ENCODE results near the gene S100A2. TPM values are rescaled to one million over a fixed set of nuclear protein-coding genes. Genes with fewer than 3 reads are reported as not detected.
"Not testable (repeated sequence)": the region's sequence is repeated elsewhere in the genome, so short reads cannot be mapped to it uniquely, and the experiment has no call there.

The S100A2 gene
- total and polyA plus RNA-seq, 2 of the 8 experiments (the other 6 are each of a cell fraction or from before 2014, with no cell fraction given) = 0.86 TPM; not detected in 1

DNA sequence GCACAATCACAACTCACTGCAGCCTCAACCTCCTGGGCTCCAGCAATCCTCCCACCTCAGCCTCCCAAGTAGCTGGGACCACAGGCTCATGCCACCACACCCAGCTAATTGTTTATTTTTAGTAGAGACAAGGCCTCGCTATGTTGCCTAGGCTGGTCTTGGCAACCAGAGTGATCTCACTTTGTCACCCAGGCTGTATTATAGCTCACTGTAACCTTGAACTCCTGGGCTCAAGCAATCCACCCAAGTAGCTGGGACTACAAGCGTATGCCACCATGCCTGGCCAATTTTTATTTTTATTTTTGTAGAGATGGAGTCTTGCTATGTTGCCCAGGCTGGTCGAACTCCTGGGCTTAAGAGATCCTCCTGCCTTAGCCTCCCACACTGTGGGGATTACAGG is 3.6 kb downstream of the S100A2 start:
- not testable (repeated sequence) for H3K4me2 ChIP-seq (ENCODE audit: insufficient read depth in 1 of 2, low read depth in 2 of 2, low read length in 2 of 2); H3K14ac ChIP-seq (ENCODE audit: insufficient read length); H2AK5ac ChIP-seq (ENCODE audit: low read depth, low read length); H3K36me3 ChIP-seq (ENCODE audit: control insufficient read depth in 2 of 4, insufficient read depth in 4 of 4, low read length in 3 of 4); H2BK5ac ChIP-seq (ENCODE audit: low read depth, low read length); H3K18ac ChIP-seq (ENCODE audit: extremely low read depth, low read length); DNase-seq (ENCODE audit: low read depth in 1 of 2, low spot score in 2 of 2); H3K27ac ChIP-seq (ENCODE audit: low read depth, low read length); H3K23me2 ChIP-seq (ENCODE audit: low read depth, low read length); H3K79me1 ChIP-seq (ENCODE audit: low read depth, low read length); H3K23ac ChIP-seq (ENCODE audit: insufficient read length); H3K9me3 ChIP-seq (ENCODE audit: insufficient read depth in 2 of 2, low read depth in 1 of 2, low read length in 1 of 2); H3K56ac ChIP-seq (replicated peaks; ENCODE audit: insufficient read length, low read depth, low read length); H3K79me2 ChIP-seq (ENCODE audit: control insufficient read depth in 1 of 2, insufficient read depth in 2 of 2, low read length in 2 of 2); H3K4me3 ChIP-seq (ENCODE audit: extremely low read depth in 1 of 4, insufficient read depth in 2 of 4, low read depth in 3 of 4, low read length in 4 of 4); H3K9ac ChIP-seq (replicated peaks in 1 of 4; ENCODE audit: extremely low read depth in 1 of 4, low read depth in 3 of 4, low read length in 3 of 4); H2AFZ ChIP-seq (ENCODE audit: low read length); H4K8ac ChIP-seq (ENCODE audit: extremely low read depth, insufficient read depth, low read length); H2BK20ac ChIP-seq (ENCODE audit: low read length); H4K20me1 ChIP-seq (replicated peaks in 1 of 2; ENCODE audit: control insufficient read depth in 1 of 2, insufficient read depth in 2 of 2, low read length in 2 of 2); FAIRE-seq; H2BK15ac ChIP-seq (ENCODE audit: low read length); H3K27me3 ChIP-seq (replicated peaks in 1 of 4; ENCODE audit: control insufficient read depth in 3 of 4, extremely low read depth in 1 of 4, insufficient read depth in 3 of 4, low read length in 3 of 4); H4K5ac ChIP-seq (ENCODE audit: insufficient read length, low read depth, low read length); H2BK120ac ChIP-seq (replicated peaks; ENCODE audit: low read depth, low read length); H4K91ac ChIP-seq (replicated peaks; ENCODE audit: insufficient read length, low read length); H3K4ac ChIP-seq (replicated peaks; ENCODE audit: insufficient read length, low read depth, low read length); H2BK12ac ChIP-seq (ENCODE audit: low read depth, low read length)
- ChIA-PET POLR2A (ENCODE audit: partially characterized antibody) (interaction anchor here (1.0 kb wide), 2 partner anchors 10 to 37 kb away, joined by 3 read pairs; no protein-coding TSS in a partner anchor), CTCF (ENCODE audit: partially characterized antibody) (interaction anchor here (1.2 to 5.9 kb wide), 13 partner anchors 9 to 210 kb away, joined by 4 to 55 read pairs (median 5); partner anchors contain the start of genes S100A13, S100A14 and S100A6)
- WGBS, 2 experiments (ENCODE audit: extremely low coverage in 1 of 2, insufficient coverage in 1 of 2, insufficient read length in 1 of 2, insufficient replicate concordance in 2 of 2, low coverage in 1 of 2, low lambda C conversion rate in 2 of 2, missing lambda C conversion rate in 1 of 2) = 89% methylated on average over 3 of the region's 3 CpGs; no CpG with 5 or more reads in 1 of the 2 experiments
- H3K4me1 ChIP-seq (replicated peaks in 1 of 4; ENCODE audit: control insufficient read depth in 3 of 4, insufficient read depth in 4 of 4, low read length in 3 of 4) = peaks cover 4 to 14% (median 12%) of the 10 kb centered on the region in 4 experiments
